Osteocyte (in vitro differentiated cells): ENCODE data around the gene FUT9. TPM values are rescaled to one million over a fixed set of nuclear protein-coding genes. Genes with fewer than 3 reads are reported as not detected.

Source experiments
- DNase-seq: peaks from one replicate; pipeline ENCODE4 v3.0.0; 2021; ENCODE audit warnings: mixed read lengths; ENCODE audit not compliant: unreplicated experiment; ENCODE audit errors: extremely low spot score
- H3K27ac Mint-ChIP-seq: one replicate; pipeline ENCODE4 v1.8.0; 2021; ENCODE audit warnings: mild to moderate bottlenecking, mixed read lengths; ENCODE audit not compliant: unreplicated experiment
- H3K27me3 Mint-ChIP-seq: one replicate; pipeline ENCODE4 v1.8.0; 2021; ENCODE audit warnings: mixed read lengths; ENCODE audit not compliant: unreplicated experiment
- H3K36me3 Mint-ChIP-seq: one replicate; pipeline ENCODE4 v1.8.0; 2021; ENCODE audit warnings: mixed read lengths; ENCODE audit not compliant: unreplicated experiment
- H3K4me1 Mint-ChIP-seq: one replicate; pipeline ENCODE4 v1.8.0; 2021; ENCODE audit warnings: mixed read lengths; ENCODE audit not compliant: unreplicated experiment
- H3K4me3 Mint-ChIP-seq: one replicate; pipeline ENCODE4 v1.8.0; 2021; ENCODE audit warnings: mild to moderate bottlenecking, moderate library complexity, mixed read lengths; ENCODE audit not compliant: unreplicated experiment
- H3K9me3 Mint-ChIP-seq: one replicate; pipeline ENCODE4 v1.8.0; 2021; ENCODE audit warnings: mixed read lengths; ENCODE audit not compliant: unreplicated experiment
- long read RNA-seq: library from polyadenylated mRNA; unstranded; transcript quantifications from one replicate; pipeline ENCODE4 v2.0.0, GENCODE V29; 2021
- total RNA-seq: library from RNA; stranded (reverse); gene quantifications from 2 replicates; pipeline ENCODE4 v1.2.1, GENCODE V29; 2021
- TF ChIP-seq, protein P1 (sequence below): fragments of 200-600 bp; sonication (generic); IDR thresholded peaks from 2 replicates; pipeline ENCODE4 v1.5.0; 2021; ENCODE audit warnings: antibody characterized with exemption, mild to moderate bottlenecking, moderate library complexity

Gene FUT9
- total RNA-seq = not detected in 2 replicates
- long read RNA-seq = 0 reads

DNA sequence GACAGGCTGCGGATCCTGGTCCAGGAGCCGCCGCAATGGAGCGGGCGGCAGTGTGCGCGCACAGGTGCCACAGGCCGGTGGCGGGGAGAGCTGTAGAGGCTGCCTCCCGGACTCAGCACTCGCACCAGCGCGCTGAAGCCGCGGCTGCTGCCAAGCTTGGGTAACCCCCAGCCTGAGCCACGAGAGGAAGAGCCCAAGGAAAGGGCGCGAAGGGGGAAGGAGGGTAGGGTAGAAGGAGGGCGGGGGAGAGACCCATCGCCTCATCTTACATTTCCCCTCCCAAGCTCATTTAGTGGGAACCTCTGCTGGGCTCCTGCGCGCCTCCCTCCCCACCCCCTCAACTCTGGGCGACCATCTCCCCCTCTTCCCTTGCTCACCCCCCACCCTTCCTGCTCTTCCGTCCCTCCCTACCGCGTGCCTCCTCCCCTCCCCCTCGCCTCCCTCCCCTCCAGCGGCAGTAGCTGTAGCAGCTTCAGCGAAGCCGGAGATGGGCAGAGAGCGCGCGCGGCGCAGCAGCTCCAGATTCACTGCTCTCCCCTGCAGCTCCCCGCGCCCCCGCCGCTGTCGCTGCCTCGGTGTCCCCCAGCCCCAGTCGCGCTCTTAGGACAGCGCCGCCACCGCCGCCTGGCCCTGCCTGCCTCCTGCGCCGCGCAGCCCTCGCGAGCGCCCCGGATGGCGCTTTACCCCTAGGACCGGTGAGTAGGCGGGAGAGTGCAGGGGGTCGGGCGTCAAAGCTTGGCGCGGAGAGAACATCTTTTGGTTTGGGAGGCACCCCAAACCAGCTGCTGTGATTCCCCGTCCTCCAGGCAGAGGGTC, at the start of gene FUT9:
FUT9 (plus strand) TSS at position 457 of the 816 bp plus-strand sequence. CDS start 187,182 bp downstream, outside the sequence.
- peak; percentile 80 for DNase-seq
- Mint-ChIP-seq H3K27ac (no peak within 1 kb of the TSS), H3K9me3 (no peaks in the 10 kb centered on the region), H3K4me3 (no peak within 1 kb of the TSS), H3K36me3 (no peaks in the 10 kb centered on the region), H3K27me3 (peaks cover 34% of the 10 kb centered on the region), H3K4me1 (peaks cover 4% of the 10 kb centered on the region)
- TF ChIP-seq, protein P1, sequence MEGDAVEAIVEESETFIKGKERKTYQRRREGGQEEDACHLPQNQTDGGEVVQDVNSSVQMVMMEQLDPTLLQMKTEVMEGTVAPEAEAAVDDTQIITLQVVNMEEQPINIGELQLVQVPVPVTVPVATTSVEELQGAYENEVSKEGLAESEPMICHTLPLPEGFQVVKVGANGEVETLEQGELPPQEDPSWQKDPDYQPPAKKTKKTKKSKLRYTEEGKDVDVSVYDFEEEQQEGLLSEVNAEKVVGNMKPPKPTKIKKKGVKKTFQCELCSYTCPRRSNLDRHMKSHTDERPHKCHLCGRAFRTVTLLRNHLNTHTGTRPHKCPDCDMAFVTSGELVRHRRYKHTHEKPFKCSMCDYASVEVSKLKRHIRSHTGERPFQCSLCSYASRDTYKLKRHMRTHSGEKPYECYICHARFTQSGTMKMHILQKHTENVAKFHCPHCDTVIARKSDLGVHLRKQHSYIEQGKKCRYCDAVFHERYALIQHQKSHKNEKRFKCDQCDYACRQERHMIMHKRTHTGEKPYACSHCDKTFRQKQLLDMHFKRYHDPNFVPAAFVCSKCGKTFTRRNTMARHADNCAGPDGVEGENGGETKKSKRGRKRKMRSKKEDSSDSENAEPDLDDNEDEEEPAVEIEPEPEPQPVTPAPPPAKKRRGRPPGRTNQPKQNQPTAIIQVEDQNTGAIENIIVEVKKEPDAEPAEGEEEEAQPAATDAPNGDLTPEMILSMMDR = no peak

- Mint-ChIP-seq H3K4me1 (no peaks in the 10 kb centered on the region), H3K27me3 (no peaks in the 10 kb centered on the region), H3K27ac (no peak overlapping the region), H3K36me3 (no peaks in the 10 kb centered on the region), H3K4me3 (no peak overlapping the region), H3K9me3 (peaks cover 29% of the 10 kb centered on the region)
- TF ChIP-seq, protein P1 = no peak
- DNase-seq = no peak
Observed at GRCh38 chr6:95967594-95967993, 48.2 kb upstream of the FUT9 start.

DNA sequence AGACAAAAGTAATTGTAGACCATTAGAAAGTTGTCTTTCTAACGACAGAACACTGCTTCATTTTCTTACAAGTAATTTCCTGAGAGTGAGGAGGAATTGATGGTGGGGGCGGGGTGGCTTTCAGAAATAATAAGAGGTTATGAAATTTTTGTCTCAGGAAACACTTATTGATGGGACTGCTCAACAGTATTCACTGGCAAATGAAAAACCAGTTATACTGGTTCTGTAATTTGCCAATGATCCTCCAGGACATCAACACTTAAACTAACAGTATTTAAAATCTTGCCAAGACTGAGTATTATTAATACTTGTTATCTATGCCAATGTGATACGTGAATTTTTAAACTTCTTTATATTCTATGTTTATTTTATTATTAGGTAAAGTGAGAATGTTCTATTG, 41.8 kb upstream of the FUT9 start:
- Mint-ChIP-seq H3K27ac (no peak overlapping the region), H3K9me3 (peaks cover 42% of the 10 kb centered on the region)

GRCh38 chr6:95978230-95978629, 37.5 kb upstream of the FUT9 start:
- no peak for DNase-seq
- Mint-ChIP-seq H3K36me3 (no peaks in the 10 kb centered on the region), H3K27ac (no peak overlapping the region), H3K27me3 (no peaks in the 10 kb centered on the region), H3K4me1 (no peaks in the 10 kb centered on the region), H3K4me3 (no peak overlapping the region), H3K9me3 (peaks cover 20% of the 10 kb centered on the region)
- TF ChIP-seq, protein P1 = no peak

More for the DNA sequence above, 41.8 kb upstream of the FUT9 start:
- Mint-ChIP-seq H3K4me1 (no peaks in the 10 kb centered on the region), H3K36me3 (no peaks in the 10 kb centered on the region), H3K4me3 (no peak overlapping the region), H3K27me3 (no peaks in the 10 kb centered on the region)
- no peak for DNase-seq
- TF ChIP-seq, protein P1 = no peak

- Mint-ChIP-seq H3K36me3 (no peaks in the 10 kb centered on the region), H3K9me3 (peaks cover 26% of the 10 kb centered on the region), H3K27ac (no peak overlapping the region), H3K4me3 (no peak overlapping the region), H3K4me1 (no peaks in the 10 kb centered on the region), H3K27me3 (no peaks in the 10 kb centered on the region)
- TF ChIP-seq, protein P1 = no peak
- peak; percentile 71 for DNase-seq
Observed at GRCh38 chr6:95991906-95992305, 23.9 kb upstream of the FUT9 start.
